Activated CD4-positive, alpha-beta T cell treated with anti-CD3 and anti-CD28 coated beads, Interleukin-2, amount 10 ng/mL, durations not matched to agents 24 days and 14 days (primary cell): ENCODE results near the gene TMEM94. TPM values are rescaled to one million over a fixed set of nuclear protein-coding genes. Genes with fewer than 3 reads are reported as not detected.

Source experiments
- DNase-seq: peaks from one replicate; pipeline ENCODE4 v3.0.0; 2022
- H3K27ac Mint-ChIP-seq: one replicate; pipeline ENCODE4 v1.8.0; 2022; ENCODE audit warnings: mild to moderate bottlenecking, mixed read lengths
- H3K27me3 Mint-ChIP-seq: one replicate; pipeline ENCODE4 v1.8.0; 2022; ENCODE audit warnings: mixed read lengths
- H3K36me3 Mint-ChIP-seq: one replicate; pipeline ENCODE4 v1.8.0; 2022; ENCODE audit warnings: low read depth, mild to moderate bottlenecking, mixed read lengths
- H3K4me1 Mint-ChIP-seq: one replicate; pipeline ENCODE4 v1.8.0; 2021; ENCODE audit warnings: mixed read lengths
- H3K4me3 Mint-ChIP-seq: one replicate; pipeline ENCODE4 v1.8.0; 2022; ENCODE audit warnings: mild to moderate bottlenecking, moderate library complexity, mixed read lengths
- H3K9me3 Mint-ChIP-seq: one replicate; pipeline ENCODE4 v1.8.0; 2021; ENCODE audit warnings: mixed read lengths
- intact Hi-C: fragments of 100-400 bp; cut with micrococcal nuclease; formaldehyde crosslinking; loops from one replicate; pipeline ENCODE4 v1.15.1; 2023
- total RNA-seq: library from RNA; stranded (reverse); gene quantifications from 2 replicates; pipeline ENCODE4 v1.2.3, GENCODE V29; 2022

The TMEM94 gene
- total RNA-seq, 1 donor from 2014 or later = 69.5 TPM

DNA sequence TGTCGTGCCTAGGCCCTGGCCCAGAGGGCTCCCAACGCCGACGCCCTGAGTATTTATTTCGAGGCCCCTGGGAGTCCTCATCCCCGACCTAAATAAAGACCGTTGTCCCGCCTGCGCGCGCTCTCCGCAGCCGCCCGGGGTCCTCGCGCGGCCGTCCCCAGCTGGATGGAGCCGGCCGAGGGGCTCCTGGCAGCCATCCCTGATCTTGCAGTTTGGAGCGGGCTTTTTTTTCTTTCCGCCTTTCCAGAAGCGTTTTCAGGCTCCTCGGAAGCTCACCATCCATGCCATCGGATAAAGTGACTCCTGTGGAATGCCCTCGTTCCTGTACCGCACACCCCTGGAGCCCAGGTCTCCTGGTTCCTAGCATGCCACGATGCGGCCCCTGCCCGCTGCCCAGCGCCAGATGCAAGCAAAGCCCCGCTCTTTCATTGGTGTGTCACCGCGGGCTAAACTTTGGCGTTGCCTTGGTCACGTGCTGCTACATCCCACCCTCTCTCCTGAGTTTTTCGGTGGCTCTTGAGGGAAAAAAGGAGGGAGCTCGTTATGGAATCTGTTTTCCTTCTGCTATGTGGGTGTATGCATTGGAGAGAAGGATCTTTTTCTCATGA lies 716 bp downstream of the TMEM94 start:
- Mint-ChIP-seq H3K4me1 (peaks cover 30% of the 10 kb centered on the region), H3K4me3 (peak overlapping the region; percentile 93), H3K27me3 (no peaks in the 10 kb centered on the region), H3K36me3 (peaks cover 6% of the 10 kb centered on the region), H3K27ac (peak overlapping the region; percentile 91), H3K9me3 (no peaks in the 10 kb centered on the region)
- intact Hi-C loops = loop anchor here (2.0 kb wide), 1 partner anchor 60 kb away; the partner anchor contains the start of gene TSEN54
- DNase-seq = peak; percentile 74

DNA sequence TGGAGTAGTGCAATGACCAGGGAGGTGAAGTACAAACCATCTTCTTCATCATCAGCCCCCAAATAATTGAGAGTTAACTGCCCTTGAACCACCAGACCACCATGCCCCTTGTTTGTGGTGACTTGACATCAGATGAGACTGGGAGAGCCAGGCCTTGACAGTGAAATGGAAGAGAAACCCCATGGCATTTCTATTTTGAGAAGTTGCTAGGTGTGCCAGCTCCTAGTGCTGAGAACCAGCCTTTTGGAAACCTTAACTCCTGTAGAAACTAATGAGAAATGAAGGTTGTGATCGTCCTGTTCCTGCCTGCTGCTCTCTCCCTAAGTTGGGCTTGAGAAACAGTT lies 2.8 kb downstream of the TMEM94 start:
- H3K9me3 Mint-ChIP-seq = no peaks in the 10 kb centered on the region
- no peak overlapping the region for H3K27ac Mint-ChIP-seq
- intact Hi-C loops = no loop called here
- no peak overlapping the region for H3K4me3 Mint-ChIP-seq
- H3K4me1 Mint-ChIP-seq = peaks cover 29% of the 10 kb centered on the region
- H3K27me3 Mint-ChIP-seq = no peaks in the 10 kb centered on the region
- no peak for DNase-seq
- peaks cover 11% of the 10 kb centered on the region for H3K36me3 Mint-ChIP-seq

DNA sequence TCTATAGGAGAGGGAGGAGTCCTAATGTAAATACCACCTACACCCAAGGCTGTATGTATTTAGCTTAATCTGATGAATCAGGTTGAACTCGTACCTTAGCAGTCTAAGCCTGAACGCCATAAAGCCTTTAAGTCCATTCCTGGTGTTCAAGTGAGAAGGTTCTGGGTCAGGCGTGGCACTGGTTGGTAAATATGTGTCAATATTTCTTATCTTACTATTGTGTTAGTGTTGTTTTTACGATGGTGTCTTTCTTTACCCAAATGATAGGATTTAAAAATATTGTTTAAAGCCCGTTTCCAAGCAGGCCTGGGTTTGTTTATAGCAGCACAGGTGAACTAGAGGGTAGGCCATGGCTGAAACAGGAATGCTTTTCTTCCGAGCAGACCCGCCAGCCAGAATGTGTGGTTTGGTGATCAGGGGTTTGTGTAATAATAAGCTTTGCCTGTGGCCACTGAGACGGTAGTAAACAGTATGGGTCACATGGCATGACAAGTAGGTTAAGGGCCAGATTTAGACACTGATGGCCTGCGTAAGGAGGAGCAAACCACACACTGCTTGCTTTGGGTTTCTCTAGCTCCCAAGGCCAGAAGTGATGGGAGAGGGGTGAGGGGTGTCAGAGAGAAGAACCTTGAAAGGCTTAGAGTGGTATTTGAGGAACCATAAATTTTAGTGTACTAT lies 3.3 kb downstream of the TMEM94 start:
- peaks cover 26% of the 10 kb centered on the region for H3K4me1 Mint-ChIP-seq
- no peak for DNase-seq
- H3K9me3 Mint-ChIP-seq = no peaks in the 10 kb centered on the region
- intact Hi-C loops = no loop called here
- H3K36me3 Mint-ChIP-seq = peaks cover 13% of the 10 kb centered on the region
- H3K27me3 Mint-ChIP-seq = no peaks in the 10 kb centered on the region
- no peak overlapping the region for H3K27ac Mint-ChIP-seq
- H3K4me3 Mint-ChIP-seq = no peak overlapping the region

DNA sequence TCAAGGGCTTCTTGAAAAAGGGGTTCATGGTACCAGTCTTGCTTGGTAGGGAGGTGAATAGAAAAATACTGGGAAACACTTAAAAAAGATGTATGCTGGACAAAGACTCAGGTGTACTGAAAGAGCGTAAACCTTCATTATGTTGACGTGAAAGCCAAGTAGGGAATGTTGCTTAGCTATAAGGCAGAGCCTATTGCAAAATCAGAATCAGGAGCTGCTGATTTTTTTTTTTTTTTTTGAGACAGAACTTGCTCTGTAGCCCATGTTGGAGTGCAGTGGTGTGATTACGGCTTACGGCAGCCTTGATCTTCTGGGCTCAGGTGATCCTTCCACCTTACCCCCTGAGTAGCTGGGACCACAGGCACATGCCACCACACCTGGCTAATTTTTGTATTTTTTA lies 3.9 kb downstream of the TMEM94 start:
- peaks cover 29% of the 10 kb centered on the region for H3K4me1 Mint-ChIP-seq

DNA sequence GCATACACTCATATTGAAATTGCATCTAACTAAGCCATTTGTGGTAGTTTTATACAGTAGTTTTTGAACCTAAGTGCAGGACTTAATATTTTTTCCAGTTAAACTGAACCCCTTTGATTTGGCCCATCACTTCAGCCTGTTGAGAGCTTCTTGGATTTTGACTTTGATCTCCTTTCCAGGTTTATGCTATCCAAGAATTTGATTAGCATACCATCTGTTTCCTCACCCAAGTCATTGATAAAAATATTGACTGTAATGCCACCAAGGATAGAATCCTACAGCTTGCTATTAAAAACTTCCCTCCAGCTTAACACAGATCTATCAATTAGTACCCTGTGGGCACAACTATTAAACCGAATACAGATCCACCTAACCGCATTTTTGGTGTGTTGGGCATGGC lies 7.2 kb downstream of the TMEM94 start:
- intact Hi-C loops = no loop called here
- no peak for DNase-seq
- Mint-ChIP-seq H3K27me3 (no peaks in the 10 kb centered on the region), H3K27ac (peak overlapping the region; percentile 21), H3K4me1 (peaks cover 13% of the 10 kb centered on the region), H3K9me3 (no peaks in the 10 kb centered on the region), H3K4me3 (no peak overlapping the region), H3K36me3 (peaks cover 10% of the 10 kb centered on the region)

More for the DNA sequence above, 3.9 kb downstream of the TMEM94 start:
- H3K9me3 Mint-ChIP-seq = no peaks in the 10 kb centered on the region
- intact Hi-C loops = no loop called here
- DNase-seq = no peak
- H3K27me3 Mint-ChIP-seq = no peaks in the 10 kb centered on the region
- H3K27ac Mint-ChIP-seq = no peak overlapping the region
- H3K4me3 Mint-ChIP-seq = no peak overlapping the region
- H3K36me3 Mint-ChIP-seq = peaks cover 13% of the 10 kb centered on the region

DNA sequence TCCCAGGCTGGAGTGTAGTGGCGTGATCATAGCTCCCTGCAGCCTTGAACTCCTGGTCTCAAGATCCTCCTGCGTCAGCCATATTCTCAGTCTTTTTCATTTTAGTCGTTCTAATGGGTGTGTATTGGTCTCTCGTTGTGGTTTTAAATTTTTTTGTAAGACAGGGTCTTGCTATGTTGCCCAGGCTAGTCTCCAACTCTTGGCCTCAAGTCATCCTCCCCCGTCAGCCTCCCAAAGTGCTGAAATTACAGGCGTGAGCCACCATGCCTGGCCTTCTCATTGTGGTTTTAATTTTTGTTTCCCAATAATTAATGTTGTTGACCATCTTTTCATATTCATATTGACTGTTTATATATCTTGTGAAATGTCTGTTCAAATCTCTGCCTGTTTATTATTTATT lies 8.6 kb downstream of the TMEM94 start:
- Mint-ChIP-seq H3K27ac (no peak overlapping the region), H3K27me3 (no peaks in the 10 kb centered on the region), H3K36me3 (peaks cover 10% of the 10 kb centered on the region), H3K4me1 (peaks cover 10% of the 10 kb centered on the region), H3K4me3 (no peak overlapping the region), H3K9me3 (no peaks in the 10 kb centered on the region)
- intact Hi-C loops = no loop called here
- DNase-seq = no peak

DNA sequence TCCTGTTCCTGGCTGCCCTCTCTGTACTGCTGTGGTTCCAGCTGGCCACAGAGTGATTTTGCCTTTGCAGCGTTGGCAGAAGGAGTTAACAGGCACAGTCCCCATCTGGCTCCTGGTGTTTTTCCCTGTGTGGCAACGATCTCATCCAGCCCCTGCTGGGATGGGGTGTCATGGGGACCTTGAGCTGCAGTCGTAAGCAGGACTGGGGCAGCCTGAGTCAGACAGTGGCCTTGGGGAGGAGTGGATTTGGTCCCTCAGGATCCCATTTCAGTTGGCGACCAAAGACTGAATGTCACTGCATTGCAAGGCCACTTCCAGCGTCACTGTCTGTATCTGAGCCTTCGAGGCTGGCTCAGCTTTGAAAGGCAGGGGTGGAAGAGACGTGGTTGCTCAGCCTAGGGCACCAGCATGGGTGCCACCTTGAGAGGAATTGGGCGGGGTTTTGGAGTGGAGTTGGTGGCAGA lies 11.9 kb downstream of the TMEM94 start:
- Mint-ChIP-seq H3K4me1 (peaks cover 7% of the 10 kb centered on the region), H3K27me3 (no peaks in the 10 kb centered on the region), H3K4me3 (no peak overlapping the region), H3K9me3 (no peaks in the 10 kb centered on the region), H3K27ac (no peak overlapping the region), H3K36me3 (peaks cover 23% of the 10 kb centered on the region)
- intact Hi-C loops = no loop called here
- DNase-seq = no peak

DNA sequence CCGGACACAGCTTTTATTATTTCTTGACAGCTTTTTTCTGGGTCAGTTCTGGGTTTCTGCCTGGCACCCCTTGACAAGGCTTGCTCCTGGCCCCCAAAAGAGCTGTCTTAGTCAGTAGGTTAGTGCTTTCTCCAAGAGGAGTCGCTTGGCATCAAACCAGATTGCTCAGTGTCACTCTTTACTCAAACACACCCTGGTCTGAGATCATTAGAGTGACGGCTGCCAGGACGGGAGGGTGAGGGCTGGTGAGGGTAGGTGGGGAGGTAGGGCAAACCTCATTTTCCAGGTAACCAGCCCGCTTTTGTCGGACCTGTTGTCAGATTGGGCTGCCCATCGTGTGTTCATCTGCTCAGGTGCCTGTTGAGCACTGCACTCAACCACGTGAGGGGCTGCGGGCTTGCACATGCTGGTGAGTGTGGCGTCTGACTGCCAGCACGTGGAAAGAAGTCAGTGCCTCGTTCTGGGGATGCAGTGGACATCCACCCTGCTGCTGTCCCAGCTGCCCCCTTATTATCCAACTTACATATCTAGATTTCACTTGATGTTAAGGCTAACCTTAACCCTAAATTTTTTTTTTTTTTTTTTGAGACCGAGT lies 12.4 kb downstream of the TMEM94 start:
- H3K4me1 Mint-ChIP-seq = peaks cover 6% of the 10 kb centered on the region
- H3K9me3 Mint-ChIP-seq = no peaks in the 10 kb centered on the region
- intact Hi-C loops = no loop called here
- no peak overlapping the region for H3K27ac Mint-ChIP-seq
- no peaks in the 10 kb centered on the region for H3K27me3 Mint-ChIP-seq
- no peak for DNase-seq
- no peak overlapping the region for H3K4me3 Mint-ChIP-seq
- H3K36me3 Mint-ChIP-seq = peaks cover 24% of the 10 kb centered on the region

DNA sequence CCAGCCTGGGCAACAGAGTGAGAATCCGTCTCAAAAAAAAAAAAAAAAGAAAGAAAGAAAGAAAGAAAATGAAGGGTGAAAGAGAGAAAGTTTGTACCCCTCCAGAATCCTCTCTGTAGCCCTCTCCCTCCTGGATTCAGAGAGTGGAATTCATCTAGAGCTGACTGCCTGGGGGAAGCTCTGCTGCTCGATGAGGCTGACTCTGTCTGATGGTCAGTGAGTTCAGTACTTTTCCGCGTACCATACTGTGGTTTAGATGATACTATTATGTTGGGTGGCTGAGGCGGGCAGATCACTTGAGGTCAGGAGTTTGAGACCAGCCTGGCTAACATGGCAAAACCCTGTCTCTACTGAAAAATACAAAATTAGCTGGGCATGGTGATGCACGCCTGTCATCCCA lies 14.8 kb downstream of the TMEM94 start:
- H3K9me3 Mint-ChIP-seq = no peaks in the 10 kb centered on the region
- DNase-seq = no peak
- H3K27me3 Mint-ChIP-seq = no peaks in the 10 kb centered on the region
- no peak overlapping the region for H3K4me3 Mint-ChIP-seq
- no peak overlapping the region for H3K27ac Mint-ChIP-seq
- H3K4me1 Mint-ChIP-seq = peaks cover 2% of the 10 kb centered on the region
- intact Hi-C loops = no loop called here
- peaks cover 21% of the 10 kb centered on the region for H3K36me3 Mint-ChIP-seq

DNA sequence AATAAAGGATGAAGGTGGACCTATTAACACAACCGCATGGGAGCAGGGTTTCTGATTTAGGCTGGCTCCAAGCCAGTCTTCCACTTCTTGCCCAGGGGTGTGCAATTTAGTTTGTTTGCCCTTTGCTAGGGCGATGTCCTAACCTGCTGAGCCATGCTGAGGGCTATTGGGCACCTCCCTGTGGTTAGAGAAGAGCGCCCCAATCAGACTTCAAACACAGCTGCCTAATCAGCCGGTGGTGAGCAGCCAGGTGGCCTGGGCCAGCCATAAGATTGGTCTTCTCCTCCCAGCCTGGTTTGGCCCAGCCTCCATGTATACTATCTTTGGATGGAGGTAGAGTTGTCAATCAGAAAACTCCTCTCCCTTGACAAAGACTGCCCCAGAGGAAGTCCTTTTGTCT lies 15.7 kb downstream of the TMEM94 start:
- no peak overlapping the region for H3K27ac Mint-ChIP-seq

DNA sequence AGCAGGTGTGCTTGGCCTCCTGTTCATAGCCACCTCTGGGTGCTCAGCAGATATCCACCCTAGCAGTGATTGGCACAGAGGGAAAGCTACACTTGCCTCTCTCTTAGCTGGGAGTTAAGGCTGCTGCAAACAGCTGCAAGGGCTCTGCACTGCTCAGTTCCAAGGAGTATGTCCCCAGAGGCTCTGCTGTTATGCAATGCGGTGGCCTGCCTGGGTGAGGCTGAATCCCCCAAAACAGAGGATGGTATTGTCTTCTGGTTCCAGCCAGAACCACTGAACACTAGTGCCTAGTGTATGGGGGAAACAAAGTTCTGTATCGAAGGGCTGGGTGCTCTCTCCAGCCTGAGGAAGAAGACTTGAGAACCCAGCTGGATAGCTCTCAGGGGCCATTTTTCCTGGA lies 16.8 kb downstream of the TMEM94 start:
- no peaks in the 10 kb centered on the region for H3K9me3 Mint-ChIP-seq
- H3K36me3 Mint-ChIP-seq = peaks cover 22% of the 10 kb centered on the region
- no peak for DNase-seq
- no peak overlapping the region for H3K4me3 Mint-ChIP-seq
- intact Hi-C loops = no loop called here
- no peak overlapping the region for H3K27ac Mint-ChIP-seq
- peaks cover 2% of the 10 kb centered on the region for H3K4me1 Mint-ChIP-seq
- no peaks in the 10 kb centered on the region for H3K27me3 Mint-ChIP-seq

More for the DNA sequence above, 15.7 kb downstream of the TMEM94 start:
- H3K9me3 Mint-ChIP-seq = no peaks in the 10 kb centered on the region
- DNase-seq = no peak
- no peak overlapping the region for H3K4me3 Mint-ChIP-seq
- no peaks in the 10 kb centered on the region for H3K27me3 Mint-ChIP-seq
- H3K4me1 Mint-ChIP-seq = peaks cover 2% of the 10 kb centered on the region
- H3K36me3 Mint-ChIP-seq = peaks cover 22% of the 10 kb centered on the region
- intact Hi-C loops = no loop called here

DNA sequence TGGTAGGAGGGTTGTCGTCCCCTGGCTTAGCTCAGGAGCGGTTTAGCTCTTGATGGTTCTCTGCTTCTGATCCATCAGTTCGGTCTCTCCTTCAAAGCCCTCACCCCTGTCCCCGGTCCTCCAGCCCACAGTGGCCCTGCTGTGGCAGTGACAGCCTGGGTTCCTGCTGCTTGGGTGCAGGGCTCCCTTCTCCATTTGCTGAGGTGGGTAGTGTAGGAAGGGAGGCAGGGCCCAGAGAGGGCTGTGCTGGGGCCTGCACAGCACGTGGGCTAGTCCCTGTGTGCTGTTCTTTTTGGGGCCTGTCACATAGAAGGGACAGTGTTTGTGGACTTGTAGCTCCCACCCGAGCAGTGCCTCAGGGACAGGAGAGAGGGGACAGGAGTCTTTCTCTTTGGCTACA lies 18.3 kb downstream of the TMEM94 start:
- no peak overlapping the region for H3K4me3 Mint-ChIP-seq
- H3K27me3 Mint-ChIP-seq = no peaks in the 10 kb centered on the region
- H3K27ac Mint-ChIP-seq = no peak overlapping the region
- no peaks in the 10 kb centered on the region for H3K9me3 Mint-ChIP-seq
- intact Hi-C loops = no loop called here
- DNase-seq = no peak
- H3K4me1 Mint-ChIP-seq = peaks cover 2% of the 10 kb centered on the region
- H3K36me3 Mint-ChIP-seq = peaks cover 22% of the 10 kb centered on the region

DNA sequence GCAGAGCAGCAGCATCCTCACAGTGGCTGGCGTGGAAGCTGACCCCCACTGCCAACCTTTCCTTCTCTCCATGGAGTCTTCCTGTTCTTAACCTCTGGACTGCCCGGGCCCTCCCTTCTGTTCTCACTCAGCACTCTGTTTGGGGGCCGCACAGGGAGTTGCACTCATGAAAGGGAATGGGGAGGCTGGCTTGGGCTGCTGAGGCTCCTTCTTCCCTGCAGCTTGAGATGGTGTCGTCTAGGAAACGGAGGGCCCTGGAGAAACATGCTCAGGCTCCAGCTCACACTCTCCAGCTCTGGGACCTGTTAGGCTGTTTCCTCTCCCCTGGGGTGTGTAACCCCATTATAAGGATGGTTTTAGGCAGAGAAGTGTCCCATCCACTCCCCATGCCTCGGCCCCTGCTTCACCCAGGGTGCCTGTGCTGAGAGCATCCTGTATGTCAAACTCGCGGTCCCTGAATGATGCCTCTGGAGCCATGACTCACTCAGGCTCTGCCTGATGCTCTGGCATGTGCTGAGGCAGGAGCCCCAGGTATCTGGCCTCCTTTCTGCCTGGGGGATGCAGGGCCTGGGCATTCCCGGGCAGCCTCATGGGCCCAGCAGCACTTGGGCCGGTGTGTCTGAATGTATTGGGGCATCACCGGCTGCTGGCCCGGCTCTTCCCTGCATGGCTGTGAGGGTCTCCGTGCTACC lies 18.9 kb downstream of the TMEM94 start:
- Mint-ChIP-seq H3K36me3 (peaks cover 22% of the 10 kb centered on the region), H3K4me1 (peaks cover 2% of the 10 kb centered on the region), H3K27me3 (no peaks in the 10 kb centered on the region), H3K27ac (no peak overlapping the region), H3K9me3 (no peaks in the 10 kb centered on the region), H3K4me3 (no peak overlapping the region)
- intact Hi-C loops = no loop called here
- no peak for DNase-seq

DNA sequence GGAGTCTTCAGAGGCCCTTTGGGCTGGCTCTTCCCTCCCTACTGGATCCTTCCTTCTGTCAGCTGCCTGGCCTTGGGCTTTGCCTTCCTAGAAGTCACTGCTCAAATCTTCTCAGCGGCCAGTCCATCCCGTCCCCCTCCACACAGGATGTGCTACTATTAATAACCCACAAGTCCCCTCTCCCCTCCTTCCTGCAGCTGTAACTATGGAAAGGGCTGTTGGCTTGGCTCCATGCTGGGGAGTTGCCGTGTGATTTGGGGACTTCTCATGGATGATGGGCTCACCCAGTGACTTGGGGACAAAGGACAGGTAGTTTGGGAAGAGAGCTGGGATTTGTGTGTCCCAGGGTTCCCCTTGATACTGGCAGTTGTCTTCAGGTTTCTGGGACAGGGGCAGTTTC lies 19.4 kb downstream of the TMEM94 start:
- intact Hi-C loops = no loop called here
- Mint-ChIP-seq H3K4me1 (peaks cover 2% of the 10 kb centered on the region), H3K27me3 (no peaks in the 10 kb centered on the region), H3K27ac (no peak overlapping the region), H3K36me3 (peaks cover 22% of the 10 kb centered on the region), H3K4me3 (no peak overlapping the region), H3K9me3 (no peaks in the 10 kb centered on the region)
- no peak for DNase-seq
